NK-92 (cell line): ENCODE data around the gene MAD2L1BP.

Source experiments
- DNase-seq: peaks from one replicate; lab custom pipeline; 2025; ENCODE audit not compliant: unreplicated experiment; lab: John Stamatoyannopoulos, UW

Gene MAD2L1BP

DNA sequence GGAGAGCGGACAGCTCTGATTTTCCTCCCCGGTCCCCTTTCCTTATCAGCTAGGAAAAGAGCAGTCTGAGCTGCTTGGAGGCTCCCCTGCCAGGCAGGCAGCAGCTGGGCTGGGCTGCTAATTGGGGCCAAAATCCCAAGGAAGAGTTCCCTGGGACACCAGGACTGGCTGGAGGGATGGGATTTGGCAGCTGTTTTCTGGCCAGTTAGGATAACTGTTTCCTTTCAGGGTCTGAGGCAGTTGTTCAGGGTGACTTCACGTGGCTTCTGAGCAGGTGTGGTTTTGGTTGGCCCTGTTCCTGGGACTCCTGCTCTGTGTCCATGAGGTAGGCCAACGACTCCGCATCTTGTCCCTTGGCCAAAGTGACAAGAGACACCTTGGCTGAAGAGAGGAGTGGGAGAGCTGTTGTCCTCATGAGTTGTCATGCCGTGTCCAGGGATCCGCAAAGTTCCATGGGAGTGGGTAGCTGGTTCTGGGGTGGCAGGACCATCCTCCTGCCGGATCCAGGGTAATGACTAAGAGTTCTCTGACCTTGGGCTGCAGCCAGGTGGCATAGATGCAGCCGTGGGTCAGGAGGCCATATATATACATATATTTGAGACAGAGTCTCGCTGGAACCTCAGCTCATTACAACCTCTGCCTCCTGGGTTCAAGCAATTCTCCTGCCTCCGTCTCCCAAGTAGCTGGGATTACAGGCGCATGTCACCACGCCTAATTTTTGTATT lies 30.7 kb downstream of the MAD2L1BP start:
- DNase-seq: no peak

DNA sequence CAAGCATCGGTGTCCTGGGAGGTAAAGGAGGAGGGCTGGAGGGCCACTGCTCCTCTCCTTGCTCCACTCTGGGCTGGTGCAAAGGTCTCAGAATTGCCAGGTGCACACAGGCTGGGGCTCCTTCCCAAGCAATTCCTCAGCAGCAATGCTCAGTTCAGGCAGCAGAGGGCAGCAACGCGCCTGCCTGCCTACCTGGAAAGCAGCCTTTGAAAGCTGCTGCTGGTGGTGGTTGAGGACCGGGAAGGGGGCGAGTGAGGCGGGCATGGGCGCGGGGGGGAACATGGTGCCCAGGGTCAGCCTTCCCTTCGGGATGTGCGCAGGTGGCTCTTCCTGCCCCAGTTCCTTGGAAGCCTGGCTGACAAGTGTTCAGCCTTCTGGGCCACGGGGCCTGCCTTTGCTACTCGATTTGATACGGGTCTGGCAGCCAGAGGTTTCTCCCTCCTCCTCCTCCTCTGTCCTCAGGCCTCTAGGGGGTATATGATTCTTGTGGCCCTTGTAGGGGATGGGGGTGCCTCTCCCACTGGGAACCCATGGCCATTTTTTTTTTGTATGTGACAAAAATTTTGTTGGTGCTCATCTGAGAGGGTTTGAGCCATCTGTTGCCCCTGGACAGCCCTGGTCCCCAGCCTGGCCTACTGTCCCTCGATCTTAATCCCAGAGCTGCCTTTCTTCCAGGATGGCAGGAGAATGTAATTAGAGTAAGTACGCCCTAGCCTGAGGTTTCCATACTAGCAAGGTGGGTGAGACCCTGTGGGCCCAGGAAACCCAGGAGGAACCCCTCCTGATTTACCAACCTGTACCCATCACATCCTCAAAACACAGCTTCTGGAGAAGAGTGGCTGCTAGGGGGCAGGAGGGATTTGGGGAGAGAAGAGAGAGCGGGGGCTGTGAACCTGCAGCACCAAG lies 31.9 kb downstream of the MAD2L1BP start:
- DNase-seq: no peak

DNA sequence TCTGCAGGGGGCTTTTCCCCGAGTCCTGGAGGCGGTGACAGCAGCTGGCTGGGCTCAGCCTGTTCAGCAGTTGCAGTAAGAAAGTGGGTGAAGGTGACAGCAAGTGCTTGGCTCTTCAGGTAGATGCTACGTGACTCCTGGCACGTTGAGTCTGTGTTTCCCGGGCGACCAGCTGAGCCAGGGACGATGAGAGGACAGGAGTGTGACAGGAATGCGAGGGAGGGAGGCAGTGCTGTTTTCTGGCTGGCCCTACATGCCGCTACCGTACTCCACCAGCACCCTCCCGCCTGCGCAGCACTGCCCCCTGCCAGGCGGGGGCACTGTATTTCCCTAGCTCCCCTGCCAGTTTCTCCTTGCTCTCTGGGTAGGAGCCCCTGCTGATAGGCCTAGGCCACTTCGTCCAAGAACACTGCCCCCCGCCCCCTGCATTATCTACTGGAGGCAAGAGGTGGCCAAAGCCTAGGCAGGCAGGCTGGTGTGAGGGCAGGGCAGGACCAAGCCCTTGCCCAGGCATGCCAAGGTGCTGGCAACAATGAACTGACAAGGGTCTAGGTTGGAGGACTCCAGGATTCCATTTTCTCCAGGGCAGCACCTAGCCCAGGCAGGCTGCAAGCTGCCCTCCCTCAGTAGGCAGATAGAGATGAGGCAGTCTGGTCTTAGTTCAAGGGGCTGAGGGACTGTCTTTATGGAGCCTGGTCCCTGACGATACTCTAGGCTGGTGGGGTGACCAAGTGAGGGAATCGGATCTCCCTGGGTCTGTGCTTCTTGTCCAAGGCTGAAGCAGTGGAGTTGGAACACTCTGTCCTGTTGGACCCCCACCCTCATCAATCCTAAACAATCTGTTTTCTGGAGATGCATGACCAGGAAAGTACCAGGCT lies 32.8 kb downstream of the MAD2L1BP start:
- DNase-seq: no peak

DNA sequence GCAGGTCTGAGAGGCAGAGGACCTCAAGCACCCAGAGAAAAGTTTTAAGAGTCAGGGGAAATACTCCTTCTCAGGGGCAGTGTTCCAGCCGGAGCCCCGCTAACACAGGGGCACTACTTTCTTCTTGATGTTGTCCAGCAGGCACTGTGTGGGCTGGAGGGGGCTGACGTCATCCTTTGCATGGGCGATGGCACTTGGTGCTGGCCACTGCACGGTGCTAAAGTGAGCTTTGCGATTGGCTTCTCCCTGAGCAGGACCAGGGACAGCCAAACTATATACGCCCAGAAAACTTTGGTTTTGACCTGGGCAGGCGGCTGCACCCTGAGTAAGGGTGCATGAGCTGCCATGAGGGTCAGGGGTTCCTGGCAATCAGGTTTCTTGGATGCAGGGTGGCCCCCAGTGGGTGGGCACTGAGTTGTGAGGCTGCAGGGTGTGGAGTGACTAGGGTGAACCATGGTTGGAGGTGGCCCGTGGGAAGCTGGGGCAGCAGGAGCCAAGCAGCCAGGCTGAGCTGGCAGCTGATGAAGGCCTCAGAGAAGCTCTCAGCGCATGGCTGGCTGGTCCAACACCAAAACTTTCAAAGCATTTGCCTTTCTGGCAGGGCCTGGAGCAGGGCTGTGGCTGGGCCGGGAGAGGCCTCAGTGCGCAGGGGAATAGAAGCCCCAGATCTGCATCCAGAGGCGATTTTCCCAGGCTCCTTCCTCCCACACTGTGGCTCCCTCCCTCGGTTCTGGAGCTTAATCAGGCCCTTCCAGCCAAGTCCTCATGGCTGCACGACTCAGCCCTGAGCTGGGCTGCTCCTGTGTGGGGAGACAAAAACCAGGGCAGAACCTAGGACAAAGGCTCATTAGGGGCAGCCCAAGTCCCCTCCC lies 33.6 kb downstream of the MAD2L1BP start:
- DNase-seq: no peak

DNA sequence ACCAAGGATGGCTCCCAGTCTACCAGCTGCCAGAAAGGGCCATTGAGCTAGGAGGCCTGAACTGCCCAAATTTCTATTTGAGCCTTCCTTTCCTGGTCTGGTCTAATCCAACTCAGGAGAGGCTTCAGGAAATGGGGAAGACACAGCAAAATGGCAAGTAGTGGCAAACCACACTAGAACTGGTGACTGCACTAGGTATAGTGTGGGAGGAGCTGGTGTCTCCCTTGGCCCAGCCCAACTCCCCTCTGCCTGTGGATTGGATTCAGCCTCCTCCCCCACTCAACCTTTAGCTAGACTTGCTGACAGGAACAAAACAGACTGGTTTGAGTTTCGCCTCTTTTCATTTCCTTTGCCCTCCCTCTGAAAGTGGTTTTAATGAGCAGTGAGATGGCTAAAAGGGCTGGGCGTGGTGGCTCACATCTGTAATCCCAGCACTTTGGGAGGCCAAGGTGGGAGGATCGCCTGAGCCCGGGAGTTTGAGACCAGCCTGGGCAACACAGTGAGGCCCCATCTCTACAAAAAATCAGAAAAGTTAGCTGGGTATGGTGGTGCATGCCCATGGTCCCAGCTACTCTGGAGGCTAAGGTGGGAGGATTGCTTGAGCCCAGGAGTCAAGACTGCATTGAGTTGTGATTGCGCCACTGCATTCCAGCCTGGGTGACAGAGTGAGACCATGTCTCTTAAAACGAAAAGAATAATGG lies 34.4 kb downstream of the MAD2L1BP start:
- DNase-seq: no peak

DNA sequence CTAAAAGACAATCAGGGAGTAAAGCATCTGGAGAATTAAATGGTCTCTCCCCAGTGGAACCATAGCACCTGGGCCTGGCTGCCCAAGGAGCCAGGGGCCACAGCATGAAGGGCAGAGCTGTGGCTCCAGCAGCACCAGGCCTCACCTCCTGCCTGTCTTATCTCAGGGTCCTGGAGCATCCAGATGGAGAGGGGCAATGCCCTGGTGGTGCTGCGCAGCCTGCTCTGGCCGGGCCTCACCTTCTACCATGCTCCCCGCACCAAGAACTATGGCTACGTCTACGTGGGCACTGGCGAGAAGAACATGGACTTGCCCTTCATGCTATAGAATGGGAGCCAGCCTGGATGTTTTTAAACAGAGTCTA lies 35.0 kb downstream of the MAD2L1BP start:
- DNase-seq: no peak

DNA sequence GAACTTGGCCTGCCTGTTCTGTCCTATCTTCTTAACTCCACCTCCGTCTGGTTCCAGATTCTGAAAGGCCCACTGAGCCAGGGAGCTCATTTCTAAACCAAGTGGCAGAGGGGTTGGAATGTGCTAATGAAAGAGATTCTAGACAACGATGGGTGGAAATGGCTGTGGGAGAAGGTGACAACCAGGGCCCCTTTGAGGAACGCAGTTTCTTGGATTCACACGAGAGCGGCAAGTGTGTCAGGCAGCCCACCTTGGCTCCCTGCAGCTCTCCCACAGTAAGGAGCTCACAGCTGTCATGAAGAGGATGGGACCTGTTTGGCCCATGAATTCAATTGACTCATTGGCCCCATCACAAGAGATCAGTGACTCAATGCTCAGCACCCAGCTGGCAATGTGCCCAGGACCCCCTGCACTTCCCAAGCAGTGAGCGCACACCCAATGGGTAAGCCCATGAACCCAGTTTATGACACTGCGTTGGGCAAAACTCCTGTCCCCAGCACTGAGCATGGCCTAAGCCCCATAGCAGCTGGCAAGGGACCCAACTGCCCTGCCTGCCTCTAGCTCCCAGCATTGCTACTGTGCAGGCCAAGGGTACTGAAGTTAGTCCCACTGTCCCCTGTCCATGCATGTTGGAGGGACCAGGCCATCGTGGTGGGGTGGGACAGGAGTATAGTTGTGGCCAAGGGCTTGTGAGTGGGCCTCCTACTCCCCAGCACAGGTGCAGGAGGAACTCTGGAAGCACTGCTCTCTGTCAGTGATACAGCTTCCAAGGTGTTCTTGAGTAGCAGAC lies 35.6 kb downstream of the MAD2L1BP start:
- DNase-seq: no peak

DNA sequence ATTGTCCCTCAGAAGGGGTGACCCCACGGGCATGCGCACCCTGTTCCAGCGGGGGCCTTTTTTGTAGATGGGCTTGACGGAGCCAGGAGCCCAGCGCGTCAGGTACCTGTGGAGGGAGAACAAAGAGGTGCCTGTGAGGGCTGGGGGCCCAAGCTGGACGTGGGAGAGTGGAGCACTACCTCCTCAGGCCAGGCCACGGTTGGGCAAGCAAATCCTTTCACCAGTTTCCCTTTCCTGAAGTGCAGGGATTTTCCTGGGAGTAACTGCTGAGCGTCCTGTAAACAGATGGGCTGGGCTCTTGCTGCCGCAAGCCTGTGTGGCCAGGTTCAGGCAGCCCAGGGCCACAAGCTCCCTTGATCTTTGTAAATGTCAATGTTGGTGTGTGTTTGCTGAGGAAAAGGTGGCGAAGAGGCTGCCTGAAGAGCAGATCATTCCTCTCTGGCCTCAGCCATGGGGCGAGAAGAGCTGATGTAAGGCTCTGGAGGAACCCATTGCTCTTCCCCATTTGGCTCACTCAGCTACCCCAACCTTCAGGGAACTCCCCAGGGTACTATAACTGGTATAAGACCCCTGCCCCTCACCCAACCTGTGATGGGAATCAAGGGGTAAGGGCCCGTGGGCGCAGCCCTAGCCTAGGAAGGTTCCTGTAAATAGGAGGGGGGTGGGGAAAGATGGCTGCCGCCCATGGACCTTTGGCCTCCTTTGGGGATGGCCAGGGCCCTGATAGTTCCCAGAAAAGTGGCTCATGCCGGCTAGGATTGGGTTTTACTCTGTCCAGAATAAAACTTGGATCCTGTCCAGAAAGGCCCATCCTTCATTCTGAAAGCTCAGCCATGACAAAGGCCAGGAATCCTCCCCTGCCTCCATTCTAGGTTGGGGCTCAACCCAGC lies 36.4 kb downstream of the MAD2L1BP start:
- no peak for DNase-seq

DNA sequence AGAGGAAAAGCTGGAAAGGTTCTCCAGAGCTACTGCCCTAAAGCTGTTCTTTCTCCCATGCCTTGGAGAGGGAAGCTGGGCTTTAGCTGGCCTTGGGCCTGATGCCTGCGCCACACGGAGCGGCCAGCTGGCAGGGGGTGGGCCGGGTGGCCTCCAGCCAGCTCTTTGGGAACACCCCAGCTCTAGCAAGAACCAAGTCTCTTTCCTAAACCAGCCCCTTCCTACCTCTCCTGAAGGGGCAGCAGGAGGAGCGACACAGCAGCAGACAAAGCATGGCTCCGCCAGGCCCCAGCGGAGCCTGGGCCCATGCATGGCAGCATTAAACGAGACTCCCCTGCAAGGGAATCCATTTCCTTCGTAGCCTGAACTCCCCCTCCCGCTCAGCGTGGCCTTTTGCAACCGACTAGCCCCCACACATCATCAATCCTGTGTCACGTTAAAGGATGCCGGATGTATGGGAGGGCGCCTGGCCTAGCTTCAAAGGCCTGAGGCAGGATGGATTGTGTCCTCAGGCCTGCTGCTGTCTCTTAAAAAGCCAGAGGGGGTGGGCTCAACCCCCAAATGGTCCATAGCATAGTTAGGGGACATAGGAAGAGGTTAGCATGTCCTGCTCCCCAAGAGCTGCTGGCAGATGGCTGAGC lies 37.9 kb downstream of the MAD2L1BP start:
- DNase-seq: no peak

DNA sequence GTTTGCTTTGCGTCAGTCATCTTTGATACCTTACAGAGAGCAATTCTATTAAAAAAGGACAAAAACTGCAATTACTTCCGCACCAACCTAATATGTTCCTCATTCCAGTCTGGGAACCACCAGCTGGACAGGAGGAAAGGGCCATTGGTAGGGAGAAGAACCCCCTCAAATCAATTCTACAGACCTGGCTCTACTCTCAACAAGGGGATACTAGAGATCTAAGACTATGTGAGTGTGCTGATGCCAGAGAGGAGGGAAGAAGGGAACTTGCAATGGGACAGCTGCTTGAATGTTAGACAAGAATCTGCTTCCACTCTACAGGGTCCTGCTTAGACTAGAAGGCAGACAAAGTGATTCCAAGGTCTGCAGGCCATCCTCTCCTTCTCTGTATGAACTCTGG lies 38.7 kb downstream of the MAD2L1BP start:
- DNase-seq: no peak

DNA sequence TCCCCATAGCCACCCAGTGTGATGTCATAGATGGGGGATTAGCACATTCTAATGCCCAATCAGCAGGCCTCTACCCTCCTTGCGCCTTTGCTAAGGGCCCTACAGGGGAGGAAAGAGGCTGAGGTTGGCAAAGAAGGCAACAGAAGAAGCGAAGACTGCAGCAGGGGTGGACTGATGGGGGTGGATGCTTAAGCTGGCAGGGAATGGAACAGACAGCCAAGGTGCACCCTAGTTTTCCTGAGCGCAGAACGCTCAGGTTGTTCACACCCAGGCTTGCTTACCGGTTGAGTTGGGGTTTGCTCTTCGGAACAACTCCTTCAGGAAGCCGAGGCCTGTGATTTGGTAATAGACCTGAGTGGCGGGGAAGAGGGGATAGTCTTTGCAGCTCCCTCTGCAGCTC lies 39.3 kb downstream of the MAD2L1BP start:
- no peak for DNase-seq

DNA sequence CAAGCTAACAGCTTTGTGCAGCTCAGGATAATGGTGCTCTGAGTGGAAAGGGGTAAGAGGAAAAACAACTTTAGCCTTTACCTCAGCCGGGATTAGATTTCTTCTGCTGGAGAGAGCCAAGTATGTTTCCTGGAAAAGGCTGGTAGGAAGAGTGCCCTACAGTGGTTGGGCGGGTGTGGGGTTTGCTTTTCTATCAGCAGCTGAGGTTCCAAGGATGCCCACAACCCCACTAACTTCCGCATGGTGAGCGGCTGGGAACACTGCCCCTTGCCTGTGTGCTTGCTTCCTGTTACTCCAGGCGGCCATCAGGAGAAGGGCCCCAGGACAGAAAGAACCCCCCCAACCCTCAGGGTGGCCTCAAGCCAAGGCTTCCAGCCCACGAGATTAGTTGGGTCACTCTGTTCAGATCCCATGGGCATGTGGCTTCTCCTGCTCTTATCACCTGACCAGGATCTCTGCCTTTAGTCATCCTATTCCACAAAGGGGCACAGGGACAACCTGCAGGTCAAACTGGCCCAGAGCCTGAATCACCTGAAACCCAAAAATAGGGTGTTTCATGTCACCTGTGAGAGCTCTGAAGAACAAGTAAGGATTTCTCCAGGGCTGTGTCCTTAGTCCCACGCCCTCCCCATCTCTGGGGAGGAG lies 41.4 kb downstream of the MAD2L1BP start:
- DNase-seq: no peak

DNA sequence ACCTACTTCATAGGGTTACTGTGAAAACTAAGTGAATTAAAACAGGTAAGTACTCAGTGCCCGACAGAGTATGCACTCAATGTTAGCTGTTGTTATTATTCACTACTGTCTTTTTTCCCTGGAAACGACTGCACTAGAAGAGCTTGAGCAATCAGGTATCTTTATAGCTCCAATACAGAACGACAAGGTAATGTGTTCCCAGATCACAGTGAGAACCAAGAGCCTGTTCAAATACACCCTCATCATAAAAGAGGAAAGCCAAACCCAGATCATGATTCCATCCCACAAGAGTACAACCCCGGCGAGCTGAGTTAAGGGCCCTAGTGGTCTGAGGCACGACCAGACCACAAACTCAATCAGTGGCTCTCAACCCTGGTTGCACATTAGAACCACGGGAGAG lies 42.1 kb downstream of the MAD2L1BP start:
- DNase-seq: no peak

DNA sequence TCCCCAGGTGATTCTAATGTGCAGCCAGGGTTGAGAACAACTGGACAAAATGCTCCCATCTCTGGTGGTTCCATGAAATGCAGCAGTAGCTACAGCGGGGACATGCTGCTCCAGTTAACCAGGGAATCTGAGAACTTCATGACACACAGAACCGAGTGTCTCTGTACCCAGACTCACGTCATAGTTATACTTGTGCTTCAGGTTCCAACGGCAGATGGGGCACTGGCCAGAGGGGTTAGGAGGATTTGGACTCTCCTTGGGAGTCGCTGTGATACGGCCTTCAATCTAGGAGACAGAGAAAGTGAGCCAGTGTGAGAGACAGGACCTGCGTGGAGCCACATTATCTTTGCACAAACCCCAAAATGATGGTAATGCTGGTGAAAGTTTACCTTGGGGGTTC lies 42.7 kb downstream of the MAD2L1BP start:
- DNase-seq: no peak

DNA sequence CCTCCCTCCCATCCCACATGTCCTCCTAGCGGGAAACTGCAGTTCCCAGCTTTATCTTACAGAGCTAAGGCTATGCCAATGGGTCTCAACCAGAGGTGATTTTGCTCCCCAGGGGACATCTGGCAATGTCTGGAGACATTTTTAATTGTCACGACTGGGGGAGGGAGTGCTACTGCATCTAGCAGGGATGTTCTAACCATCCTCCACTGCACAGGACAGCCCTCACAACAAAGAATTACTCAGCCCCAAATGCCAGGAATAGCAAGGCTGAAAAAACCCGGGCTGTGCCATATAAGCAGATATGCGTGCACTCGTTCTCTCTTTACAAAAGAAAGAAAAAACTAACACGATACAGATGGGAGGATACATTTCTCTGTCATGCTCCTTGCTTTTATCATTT lies 43.4 kb downstream of the MAD2L1BP start:
- no peak for DNase-seq

DNA sequence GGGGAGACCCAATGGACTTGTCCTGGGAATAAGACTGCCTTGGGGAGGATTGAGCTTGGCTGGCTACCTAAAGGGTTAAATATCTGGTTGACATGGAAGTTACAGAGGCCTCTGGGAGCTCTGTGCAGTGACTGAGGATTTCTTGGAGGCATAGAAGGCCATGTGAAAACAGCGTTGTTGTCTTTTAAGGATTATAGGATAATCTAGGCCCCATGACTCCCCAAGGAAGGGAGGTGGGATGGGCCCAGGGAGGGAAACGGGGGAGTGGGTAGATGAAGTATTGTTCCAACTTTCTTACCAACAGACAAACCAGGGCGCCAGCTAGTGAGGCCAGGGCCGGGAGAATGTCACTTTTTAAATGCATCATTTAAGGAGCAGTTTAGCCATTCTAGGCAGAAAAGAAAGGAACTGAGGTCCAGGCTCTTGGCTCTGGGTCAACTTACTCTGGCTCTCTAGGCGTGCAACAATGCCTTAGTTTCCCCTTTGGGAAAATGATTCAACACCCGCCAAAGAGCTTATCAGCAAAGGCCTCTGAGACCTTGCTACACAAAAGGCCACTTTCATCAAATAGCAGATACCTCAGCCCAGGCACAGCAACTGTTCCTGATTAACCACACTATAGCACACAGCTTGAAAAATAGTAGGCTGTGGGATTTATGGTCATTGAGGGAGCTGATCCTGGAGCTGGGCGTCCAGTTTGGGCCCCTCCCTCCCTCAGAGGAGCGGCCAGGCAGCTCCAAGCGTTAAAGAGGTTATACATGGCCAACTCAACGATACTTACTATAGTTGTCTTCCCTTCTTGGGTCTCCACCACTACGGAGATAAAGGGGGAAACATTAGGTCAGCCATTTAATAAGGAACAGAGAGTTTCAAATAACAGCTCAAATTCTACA lies 44.9 kb downstream of the MAD2L1BP start:
- no peak for DNase-seq
